Activated T-cell treated with anti-CD3 and anti-CD28 coated beads, Interleukin-2, amount 50 U/mL, for 4 hours (primary cell): ENCODE data around the gene IBTK. TPM values are rescaled to one million over a fixed set of nuclear protein-coding genes. Genes with fewer than 3 reads are reported as not detected.
A peak's percentile ranks its signal among the peaks of the same experiment; 100 is the strongest.
"Not testable (repeated sequence)": the region's sequence is repeated elsewhere in the genome, so short reads cannot be mapped to it uniquely, and the experiment has no call there.

Experiments used
- ATAC-seq, 2 donors: fragments of 200-7000 bp; cut with Tn5 transposase; one replicate each; pipeline ENCODE4 v1.10.0; 2021
- DNase-seq: peaks from one replicate; pipeline ENCODE4 v3.0.0-alpha.2; 2020
- H3K27me3 Mint-ChIP-seq: one replicate; pipeline ENCODE4 v1.8.0; 2021; ENCODE audit warnings: low read depth, mixed read lengths
- H3K36me3 Mint-ChIP-seq: one replicate; pipeline ENCODE4 v1.8.0; 2022; ENCODE audit warnings: mixed read lengths; ENCODE audit not compliant: insufficient read depth
- H3K4me1 Mint-ChIP-seq: one replicate; pipeline ENCODE4 v1.8.0; 2021; ENCODE audit warnings: low read depth, mixed read lengths
- H3K4me3 Mint-ChIP-seq: one replicate; pipeline ENCODE4 v1.8.0; 2021; ENCODE audit warnings: mild to moderate bottlenecking, moderate library complexity, mixed read lengths
- H3K9me3 Mint-ChIP-seq: one replicate; pipeline ENCODE4 v1.8.0; 2021; ENCODE audit warnings: mixed read lengths
- total RNA-seq, 3 donors: library from RNA; stranded (reverse); gene quantifications; one replicate each; pipeline ENCODE4 v1.2.1, GENCODE V29; 2021

The IBTK gene
- total RNA-seq, 3 donors from 2014 or later: 22.1 to 24.7 (median 23.7) TPM

DNA sequence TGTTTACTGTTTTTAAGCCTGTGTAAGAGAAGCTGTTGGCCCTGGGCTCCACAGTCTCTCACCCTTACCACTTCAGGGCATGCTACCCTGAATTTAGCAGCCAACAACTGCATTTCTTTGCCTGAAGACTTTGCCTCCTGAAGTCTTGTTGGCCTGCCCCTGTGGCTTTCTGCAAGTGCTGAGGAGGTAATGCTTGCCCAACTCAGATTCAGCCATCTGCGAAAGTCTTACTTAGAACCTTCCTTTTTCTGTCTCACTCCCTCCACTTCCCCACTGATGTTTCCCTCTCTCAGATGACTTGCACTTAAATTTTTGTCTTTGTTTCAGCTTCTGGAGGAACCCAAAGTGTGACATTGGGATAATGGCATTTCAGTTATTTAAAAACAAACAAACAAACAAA, 11.8 kb upstream of the IBTK start:
- DNase-seq (no peak), ATAC-seq (no peak)
- H3K36me3 Mint-ChIP-seq: no peaks in the 10 kb centered on the region
- no peaks in the 10 kb centered on the region for H3K27me3 Mint-ChIP-seq
- no peak overlapping the region for H3K4me3 Mint-ChIP-seq
- H3K9me3 Mint-ChIP-seq: no peaks in the 10 kb centered on the region
- H3K4me1 Mint-ChIP-seq: no peaks in the 10 kb centered on the region

DNA sequence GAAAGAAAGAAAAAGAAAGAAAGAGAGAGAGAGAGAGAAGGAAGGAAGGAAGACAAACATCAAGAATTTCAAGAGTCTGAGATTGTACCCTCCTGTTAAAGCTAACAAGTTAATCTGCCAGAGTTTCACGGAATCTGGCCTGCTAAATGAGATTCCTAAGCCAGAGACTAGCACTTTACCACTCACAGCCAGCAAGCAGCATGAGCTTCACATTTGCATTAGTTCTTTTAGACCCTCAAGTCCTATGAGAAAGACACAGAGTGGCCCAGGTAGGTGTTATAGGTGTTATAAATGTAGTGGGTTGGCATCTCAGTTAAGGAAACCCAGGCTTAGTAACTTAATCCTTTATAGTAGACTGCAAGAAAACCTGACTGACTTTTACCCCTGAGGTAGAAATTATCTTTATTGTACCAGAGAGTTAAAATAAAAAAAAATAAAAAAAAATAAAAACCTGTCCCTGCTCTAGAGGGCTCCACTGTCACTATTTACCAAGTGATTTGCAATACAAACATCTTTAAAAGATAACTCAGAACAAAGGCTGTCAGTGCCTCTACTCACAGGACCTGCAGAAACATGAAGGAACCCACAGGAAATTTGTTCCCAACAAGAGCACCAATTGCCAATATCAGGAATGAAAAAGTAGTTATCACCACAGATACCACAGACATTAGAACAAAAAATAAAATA, 9.7 kb upstream of the IBTK start:
- no peaks in the 10 kb centered on the region for H3K9me3 Mint-ChIP-seq
- no peaks in the 10 kb centered on the region for H3K36me3 Mint-ChIP-seq
- no peak for DNase-seq
- H3K27me3 Mint-ChIP-seq: no peaks in the 10 kb centered on the region
- H3K4me3 Mint-ChIP-seq: no peak overlapping the region
- no peaks in the 10 kb centered on the region for H3K4me1 Mint-ChIP-seq
- no peak for ATAC-seq

DNA sequence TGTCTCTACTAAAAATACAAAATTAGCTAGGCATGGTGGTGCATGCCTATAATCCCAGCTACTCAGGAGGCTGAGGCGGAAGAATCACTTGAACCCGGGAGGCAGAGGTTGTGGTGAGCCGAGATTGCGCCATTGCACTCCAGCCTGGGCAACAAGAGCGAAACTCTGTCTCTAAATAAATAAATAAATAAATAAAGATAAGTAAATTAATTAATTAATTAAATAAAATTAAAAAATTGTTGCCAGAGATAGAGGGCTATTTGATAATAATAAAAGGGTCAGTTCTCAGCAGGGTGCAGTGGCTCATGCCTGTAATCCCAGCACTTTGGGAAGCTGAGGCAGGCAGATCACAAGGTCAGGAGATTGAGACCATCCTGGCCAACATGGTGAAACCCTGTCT, 7.2 kb upstream of the IBTK start:
- not testable (repeated sequence) for H3K9me3 Mint-ChIP-seq, DNase-seq

DNA sequence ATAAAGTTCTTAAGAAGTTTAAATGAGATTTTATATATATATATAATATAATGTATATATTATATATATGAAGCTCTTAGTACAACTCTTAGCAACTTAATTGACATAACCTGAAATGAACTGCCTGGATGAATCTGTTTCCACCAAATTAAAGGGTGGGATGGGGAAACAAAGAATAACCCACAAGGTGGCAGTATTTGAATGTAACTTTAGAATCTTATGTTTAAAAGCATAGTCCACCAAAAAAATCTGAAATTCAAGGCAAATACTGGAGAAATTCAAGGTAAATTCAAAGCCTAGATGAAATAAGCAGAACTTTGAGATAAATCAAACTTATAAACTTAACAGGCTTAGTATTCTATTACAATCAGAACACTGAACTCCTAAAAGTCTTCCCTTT, 4.4 kb upstream of the IBTK start:
- Mint-ChIP-seq H3K36me3 (no peaks in the 10 kb centered on the region), H3K4me1 (peaks cover 12% of the 10 kb centered on the region), H3K4me3 (no peak overlapping the region), H3K9me3 (no peaks in the 10 kb centered on the region), H3K27me3 (no peaks in the 10 kb centered on the region)
- no peak for DNase-seq
- no peak for ATAC-seq

More for the DNA sequence above, 7.2 kb upstream of the IBTK start:
- not testable (repeated sequence) for H3K27me3 Mint-ChIP-seq, H3K4me3 Mint-ChIP-seq, H3K4me1 Mint-ChIP-seq, ATAC-seq, H3K36me3 Mint-ChIP-seq

DNA sequence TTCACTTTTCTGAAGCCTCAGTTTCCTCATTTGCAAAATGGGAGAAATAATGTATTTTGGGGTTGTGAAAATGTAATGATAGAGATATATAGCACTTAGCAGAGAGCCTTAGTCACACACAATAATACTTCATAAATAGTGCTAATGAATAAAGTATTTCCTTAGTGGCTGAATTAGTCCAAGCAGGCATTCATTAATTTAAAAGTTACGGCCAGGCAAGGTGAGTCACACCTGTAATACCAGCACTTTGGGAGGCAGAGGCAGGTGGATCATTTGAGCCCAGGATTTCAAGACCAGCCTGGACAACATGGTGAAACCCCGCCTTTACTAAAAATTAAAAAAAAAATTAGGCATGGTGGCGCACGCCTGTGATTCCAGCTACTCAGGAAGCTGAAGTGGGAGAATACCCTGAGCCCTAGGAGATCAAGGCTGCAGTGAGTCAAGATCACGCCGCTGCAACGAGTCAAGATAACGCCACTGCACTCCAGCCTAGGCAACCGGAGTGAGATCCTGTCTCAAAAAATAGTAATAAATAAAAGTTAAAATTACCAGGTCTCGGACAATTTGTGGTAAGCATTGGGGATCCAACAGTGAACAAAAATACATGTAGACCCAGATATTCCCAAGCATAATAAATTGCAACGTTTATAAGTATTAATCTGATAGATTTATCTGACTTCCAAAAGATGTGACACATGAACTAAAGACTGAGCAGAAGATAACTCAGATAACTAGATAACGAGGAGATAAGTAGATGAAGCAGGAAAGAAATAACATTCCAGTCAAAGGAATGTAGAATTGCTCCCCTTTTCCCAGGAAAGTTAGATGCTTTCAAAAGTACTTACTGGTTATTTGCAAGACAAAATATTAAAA, 2.1 kb upstream of the IBTK start:
- Mint-ChIP-seq H3K4me1 (peaks cover 31% of the 10 kb centered on the region), H3K36me3 (peaks cover 3% of the 10 kb centered on the region), H3K9me3 (no peaks in the 10 kb centered on the region), H3K27me3 (no peaks in the 10 kb centered on the region), H3K4me3 (no peak overlapping the region)
- DNase-seq (no peak), ATAC-seq (no peak)

DNA sequence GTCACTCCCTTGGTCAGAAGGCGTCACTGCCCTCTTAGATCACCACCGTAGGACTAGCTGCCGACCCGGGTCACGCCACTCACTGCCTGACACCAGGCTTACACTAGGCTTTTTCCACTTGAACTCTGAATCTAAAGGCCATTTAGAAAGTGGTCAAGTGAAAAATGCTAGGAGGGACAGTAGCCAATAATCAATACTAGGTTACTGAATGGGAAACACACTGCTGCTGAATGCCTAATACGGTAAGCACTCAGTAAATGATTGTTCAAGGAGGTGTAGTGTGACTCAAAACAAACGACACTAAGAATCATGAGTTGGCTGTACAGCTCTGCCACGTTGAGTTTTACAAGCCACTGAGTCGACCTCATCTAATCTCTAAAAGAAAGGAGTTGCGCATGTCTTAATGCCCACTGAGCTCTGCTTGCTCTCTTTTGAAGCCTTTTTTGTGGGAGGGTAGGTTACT, 760 bp upstream of the IBTK start:
- peak overlapping the region; percentile 95 for H3K4me3 Mint-ChIP-seq
- ATAC-seq: peak; percentile 45 to 53

DNA sequence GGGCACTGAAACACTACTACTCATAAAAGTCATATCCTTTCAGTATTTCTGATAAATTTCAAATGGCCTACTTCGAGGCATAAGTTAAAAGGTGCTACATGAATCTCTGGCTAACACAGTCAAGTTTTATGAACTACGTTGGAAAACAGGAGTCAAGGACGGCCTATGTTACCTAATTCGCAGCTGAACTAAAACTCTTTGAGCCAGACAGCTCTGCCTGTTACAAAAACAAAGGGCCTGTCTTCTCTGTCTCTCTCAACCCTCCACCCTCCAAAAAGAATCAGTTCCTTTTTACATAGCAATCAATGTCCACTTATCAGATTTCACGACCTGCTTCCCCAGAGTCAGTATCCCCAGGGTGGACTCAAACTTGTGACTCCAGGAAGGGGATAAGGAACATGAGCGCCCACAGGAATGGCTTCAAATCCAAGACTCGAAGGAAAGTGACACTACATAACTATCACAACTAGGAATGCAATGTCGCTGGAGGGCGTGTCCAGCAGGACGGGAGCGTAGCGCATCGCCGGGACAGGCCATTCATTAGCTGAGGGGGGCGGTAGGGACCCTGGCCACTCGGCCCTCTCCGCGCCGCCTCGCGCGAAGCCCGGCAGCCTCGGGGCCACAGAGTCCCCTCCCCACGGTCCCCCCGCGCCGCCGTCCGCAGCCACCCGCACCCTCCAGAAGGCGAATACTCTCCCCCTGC, 591 bp downstream of the IBTK start:
- ATAC-seq (peak; percentile 37 to 41), DNase-seq (no peak)
- H3K27me3 Mint-ChIP-seq: no peaks in the 10 kb centered on the region
- H3K4me3 Mint-ChIP-seq: peak overlapping the region; percentile 95
- H3K9me3 Mint-ChIP-seq: no peaks in the 10 kb centered on the region
- H3K36me3 Mint-ChIP-seq: peaks cover 11% of the 10 kb centered on the region
- H3K4me1 Mint-ChIP-seq: peaks cover 45% of the 10 kb centered on the region

More for the DNA sequence above, 760 bp upstream of the IBTK start:
- Mint-ChIP-seq H3K27me3 (no peaks in the 10 kb centered on the region), H3K36me3 (peaks cover 11% of the 10 kb centered on the region), H3K9me3 (no peaks in the 10 kb centered on the region), H3K4me1 (peaks cover 42% of the 10 kb centered on the region)
- no peak for DNase-seq

DNA sequence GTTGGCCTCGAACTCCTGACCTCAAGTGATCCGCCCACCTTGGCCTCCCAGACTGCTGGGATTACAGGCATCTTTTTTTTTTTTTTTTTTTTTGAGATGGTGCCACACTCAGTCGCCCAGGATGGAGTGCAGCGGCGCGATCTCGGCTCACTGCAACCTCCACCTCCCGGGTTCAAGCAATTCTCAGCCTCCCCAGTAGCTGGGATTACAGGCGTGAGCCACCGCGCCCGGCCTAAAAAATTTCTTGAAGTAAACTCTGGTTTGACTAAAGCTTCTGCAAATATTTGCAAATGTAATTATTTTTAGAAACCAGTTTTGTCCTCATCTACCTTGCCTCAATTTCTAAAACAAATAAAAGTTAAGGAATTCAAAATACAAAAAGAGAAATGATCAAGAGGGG, 1.2 kb downstream of the IBTK start:
- Mint-ChIP-seq H3K9me3 (no peaks in the 10 kb centered on the region), H3K4me3 (peak overlapping the region; percentile 95), H3K36me3 (peaks cover 11% of the 10 kb centered on the region), H3K4me1 (peaks cover 49% of the 10 kb centered on the region), H3K27me3 (no peaks in the 10 kb centered on the region)
- DNase-seq (no peak), ATAC-seq (no peak)

DNA sequence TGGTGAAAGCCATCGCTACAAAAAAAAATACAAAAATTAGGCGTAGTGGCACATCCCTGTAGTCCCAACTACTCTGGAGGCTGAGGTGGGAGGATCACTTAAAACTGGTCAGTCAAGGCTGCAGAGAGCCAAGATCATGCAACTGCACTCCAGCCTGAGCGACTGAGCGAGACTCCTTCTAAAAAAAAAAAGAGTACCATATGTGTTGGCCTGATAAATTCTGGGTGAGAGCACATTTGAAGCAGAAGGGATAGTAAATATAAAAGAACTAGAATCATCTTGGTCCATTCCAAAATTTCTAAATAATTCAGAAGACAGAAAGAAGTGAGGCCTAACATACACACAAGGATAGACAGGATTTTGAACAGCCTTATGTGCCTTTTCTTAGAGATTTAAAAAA, 2.2 kb downstream of the IBTK start:
- Mint-ChIP-seq H3K4me3 (peak overlapping the region; percentile 95), H3K9me3 (no peaks in the 10 kb centered on the region), H3K27me3 (no peaks in the 10 kb centered on the region), H3K4me1 (peaks cover 57% of the 10 kb centered on the region), H3K36me3 (peaks cover 15% of the 10 kb centered on the region)
- ATAC-seq: no peak
- no peak for DNase-seq

DNA sequence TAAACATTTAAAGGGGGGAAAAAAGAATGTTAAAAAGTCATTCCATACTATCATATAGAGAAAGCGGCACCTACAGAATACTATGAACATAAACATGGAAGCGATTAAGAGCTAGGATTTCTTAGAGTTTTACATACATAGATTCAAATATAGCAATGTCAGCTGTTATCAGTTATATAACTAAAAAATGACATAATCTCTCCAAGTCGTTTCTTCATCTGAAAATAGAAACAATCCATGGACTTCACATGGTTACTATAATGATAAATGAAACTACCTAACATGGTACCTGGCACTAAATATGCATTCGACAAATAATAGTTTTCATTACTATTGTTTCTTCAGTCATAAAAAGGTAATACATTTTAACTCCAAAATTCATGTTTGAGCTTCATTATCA, 3.7 kb downstream of the IBTK start:
- no peaks in the 10 kb centered on the region for H3K9me3 Mint-ChIP-seq
- peaks cover 20% of the 10 kb centered on the region for H3K36me3 Mint-ChIP-seq
- H3K4me3 Mint-ChIP-seq: no peak overlapping the region

DNA sequence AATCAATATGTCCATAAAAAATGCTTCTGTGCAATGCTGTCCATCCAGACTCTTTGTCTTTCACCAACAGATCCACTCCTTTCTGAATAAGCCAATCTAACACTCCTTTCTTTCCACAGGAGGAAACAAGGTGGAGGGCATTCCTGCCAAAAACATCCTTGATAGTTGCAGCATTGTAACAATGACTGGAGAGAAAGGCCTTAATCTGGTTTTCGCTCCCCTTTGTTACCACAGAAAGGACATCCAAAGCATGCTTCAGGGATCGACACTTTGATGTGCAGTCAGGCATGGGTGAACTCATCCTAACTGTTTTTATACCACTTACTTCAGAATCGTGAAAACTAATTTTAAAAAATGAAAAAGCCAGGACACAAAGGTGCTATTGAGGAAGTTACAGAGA, 7.4 kb downstream of the IBTK start:
- no peak overlapping the region for H3K4me3 Mint-ChIP-seq
- H3K4me1 Mint-ChIP-seq: peaks cover 31% of the 10 kb centered on the region
- no peaks in the 10 kb centered on the region for H3K9me3 Mint-ChIP-seq
- H3K36me3 Mint-ChIP-seq: peaks cover 28% of the 10 kb centered on the region
- H3K27me3 Mint-ChIP-seq: no peaks in the 10 kb centered on the region
- DNase-seq (no peak), ATAC-seq (no peak)

More for the DNA sequence above, 3.7 kb downstream of the IBTK start:
- no peak for ATAC-seq
- DNase-seq: no peak
- no peaks in the 10 kb centered on the region for H3K27me3 Mint-ChIP-seq
- H3K4me1 Mint-ChIP-seq: peaks cover 57% of the 10 kb centered on the region

DNA sequence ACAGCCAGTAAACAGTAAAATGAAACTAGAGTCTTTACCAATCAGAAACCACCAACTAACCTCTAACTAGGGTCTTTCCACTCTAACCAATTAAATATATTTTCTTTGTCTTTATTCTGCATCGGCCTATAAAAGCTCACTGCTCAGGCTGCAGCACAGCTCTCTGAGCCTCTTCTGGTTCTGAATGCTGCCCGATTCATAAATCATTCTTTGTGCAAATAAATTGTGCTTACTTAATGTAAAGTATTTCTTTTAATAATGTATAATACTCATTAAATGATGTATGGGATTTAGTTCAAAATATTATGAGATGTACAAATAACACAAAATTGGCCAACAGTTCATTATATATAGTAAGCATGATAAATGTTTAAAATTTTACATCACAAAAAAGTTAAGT, 7.9 kb downstream of the IBTK start:
- no peak overlapping the region for H3K4me3 Mint-ChIP-seq
- DNase-seq (no peak), ATAC-seq (no peak)
- H3K9me3 Mint-ChIP-seq: no peaks in the 10 kb centered on the region
- peaks cover 27% of the 10 kb centered on the region for H3K4me1 Mint-ChIP-seq
- H3K27me3 Mint-ChIP-seq: no peaks in the 10 kb centered on the region
- H3K36me3 Mint-ChIP-seq: peaks cover 28% of the 10 kb centered on the region

DNA sequence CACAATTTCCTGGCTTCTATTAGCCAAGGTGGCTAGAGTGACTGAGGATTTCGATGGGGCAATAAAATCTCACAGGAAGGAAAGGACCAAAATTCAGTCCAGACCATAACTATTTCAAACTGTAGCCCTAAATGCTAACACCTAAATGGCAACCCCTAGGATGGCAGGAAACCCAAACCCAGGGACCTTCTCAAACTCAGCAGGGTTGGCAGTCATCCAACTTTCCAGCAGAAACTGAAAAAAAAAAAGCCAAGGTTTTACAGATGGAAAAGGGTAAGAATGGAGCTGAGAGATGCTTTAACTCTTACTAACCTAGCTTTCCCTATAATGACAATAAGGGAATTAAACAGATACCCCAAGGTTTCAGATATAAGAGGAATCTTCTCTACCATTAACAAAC, 10.5 kb downstream of the IBTK start:
- ATAC-seq (no peak), DNase-seq (no peak)
- peaks cover 27% of the 10 kb centered on the region for H3K36me3 Mint-ChIP-seq
- no peak overlapping the region for H3K4me3 Mint-ChIP-seq
- no peaks in the 10 kb centered on the region for H3K9me3 Mint-ChIP-seq
- H3K4me1 Mint-ChIP-seq: peaks cover 13% of the 10 kb centered on the region
- H3K27me3 Mint-ChIP-seq: no peaks in the 10 kb centered on the region

DNA sequence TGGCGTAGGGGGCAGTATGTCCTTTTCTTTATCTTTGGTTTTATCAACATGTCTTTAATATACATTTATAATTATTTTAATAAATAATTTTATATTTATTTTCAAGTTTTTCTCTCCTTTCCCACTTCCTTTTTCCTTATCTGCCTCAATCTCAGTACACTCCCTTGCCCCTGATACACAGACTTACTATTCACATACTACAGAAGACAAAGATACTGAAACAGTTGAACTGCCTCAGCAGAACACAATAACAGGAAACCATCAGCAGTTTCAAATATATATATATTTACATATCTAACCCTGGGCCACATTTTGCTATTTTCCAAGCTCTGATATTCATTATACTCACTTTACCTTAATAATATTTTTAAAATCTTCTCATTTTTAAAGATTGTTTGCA, 19.8 kb downstream of the IBTK start:
- Mint-ChIP-seq H3K9me3 (no peaks in the 10 kb centered on the region), H3K4me3 (no peak overlapping the region), H3K36me3 (peaks cover 38% of the 10 kb centered on the region), H3K27me3 (no peaks in the 10 kb centered on the region), H3K4me1 (peaks cover 10% of the 10 kb centered on the region)
- ATAC-seq (no peak), DNase-seq (no peak)
